Fibroblast of gingiva (primary cell): ENCODE results near the gene CISTR.
"Not testable (repeated sequence)": the region's sequence is repeated elsewhere in the genome, so short reads cannot be mapped to it uniquely, and the experiment has no call there.

ENCODE experiments used
- DNase-seq: peaks from one replicate; pipeline ENCODE4 v3.0.0-alpha.2; 2011; ENCODE audit warnings: low read depth

The CISTR gene

GRCh38 chr12:53718567-53718966, 33.2 kb downstream of the CISTR start:
- not testable (repeated sequence) for DNase-seq

GRCh38 chr12:53717319-53717718, 34.5 kb downstream of the CISTR start:
- DNase-seq = no peak

GRCh38 chr12:53714004-53714403, 37.8 kb downstream of the CISTR start:
- no peak for DNase-seq

GRCh38 chr12:53713516-53713915, 38.3 kb downstream of the CISTR start:
- no peak for DNase-seq

GRCh38 chr12:53712059-53712643, 39.6 kb downstream of the CISTR start:
- no peak for DNase-seq

GRCh38 chr12:53710091-53710490, 41.7 kb downstream of the CISTR start:
- no peak for DNase-seq

- no peak for DNase-seq
These were observed 42.1 kb downstream of the CISTR start for GRCh38 chr12:53709671-53710070.

GRCh38 chr12:53706080-53706479, 45.7 kb downstream of the CISTR start:
- no peak for DNase-seq

GRCh38 chr12:53703756-53704155, 48.0 kb downstream of the CISTR start:
- no peak for DNase-seq

- peak; percentile 59 for DNase-seq
These were observed 50.1 kb downstream of the CISTR start for GRCh38 chr12:53701518-53702264.

- DNase-seq = no peak
These were observed 51.2 kb downstream of the CISTR start for GRCh38 chr12:53700567-53700966.

GRCh38 chr12:53699678-53700025, 52.1 kb downstream of the CISTR start:
- DNase-seq = no peak

GRCh38 chr12:53698948-53699677, 52.7 kb downstream of the CISTR start:
- DNase-seq = no peak

- no peak for DNase-seq
These were observed 55.0 kb downstream of the CISTR start for GRCh38 chr12:53696655-53697331.
